ENCODE measurements around the gene POLR2E.

POLR2E gene

GRCh38 chr19:1110809-1111640 is 15.8 kb upstream of the POLR2E start:
- no peak for DNase-seq (ENCODE audit: low read depth)

GRCh38 chr19:1109697-1110671 is 14.8 kb upstream of the POLR2E start:
- no peak for DNase-seq (ENCODE audit: low read depth)

GRCh38 chr19:1109032-1109551 is 13.9 kb upstream of the POLR2E start:
- no peak for DNase-seq (ENCODE audit: low read depth)

GRCh38 chr19:1108291-1109031 is 13.3 kb upstream of the POLR2E start:
- DNase-seq (ENCODE audit: low read depth): no peak

- DNase-seq (ENCODE audit: low read depth): no peak
Observed at GRCh38 chr19:1107661-1108261, 12.6 kb upstream of the POLR2E start.

- DNase-seq (ENCODE audit: low read depth): peak; percentile 74
Observed at GRCh38 chr19:1106841-1107660, 11.9 kb upstream of the POLR2E start.

- DNase-seq (ENCODE audit: low read depth): no peak
Observed at GRCh38 chr19:1105873-1106840, 11.0 kb upstream of the POLR2E start.

- peak; percentile 60 for DNase-seq (ENCODE audit: low read depth)
Observed at GRCh38 chr19:1105008-1105872, 10.1 kb upstream of the POLR2E start.

GRCh38 chr19:1104311-1105007 is 9.3 kb upstream of the POLR2E start:
- peak; percentile 72 for DNase-seq (ENCODE audit: low read depth)

GRCh38 chr19:1103708-1104310 is 8.6 kb upstream of the POLR2E start, which contains the start of gene GPX4:
Gene GPX4 (plus strand): TSS chr19:1103994. CDS start chr19:1104044, 50 bp downstream.
- peak; percentile 99 for DNase-seq (ENCODE audit: low read depth)

GRCh38 chr19:1103132-1103707 is 8.0 kb upstream of the POLR2E start:
- peak; percentile 43 for DNase-seq (ENCODE audit: low read depth)

GRCh38 chr19:1102407-1103131 is 7.4 kb upstream of the POLR2E start:
- DNase-seq (ENCODE audit: low read depth): peak; percentile 99

- no peak for DNase-seq (ENCODE audit: low read depth)
Observed at GRCh38 chr19:1101337-1101698, 6.1 kb upstream of the POLR2E start.

GRCh38 chr19:1098177-1099051 is 3.2 kb upstream of the POLR2E start:
- DNase-seq (ENCODE audit: low read depth): no peak

- no peak for DNase-seq (ENCODE audit: low read depth)
Observed at GRCh38 chr19:1097810-1098176, 2.6 kb upstream of the POLR2E start.

All from iris pigment epithelial cell (primary cell).